HG03175 (cell line): ENCODE results near the gene UBXN2A.

Experiments
- ATAC-seq: cut with Tn5 transposase; IDR thresholded peaks from one replicate; pipeline ENCODE4 v1.9.1; 2021; ENCODE audit warnings: mild to moderate bottlenecking, moderate library complexity; ENCODE audit not compliant: unreplicated experiment

UBXN2A gene

GRCh38 chr2:23939987-23940717 lies at the start of gene UBXN2A:
UBXN2A (plus strand) TSS chr2:23940463; CDS start chr2:23958315, 17,852 bp downstream.
- peak; percentile 79 for ATAC-seq

GRCh38 chr2:23900133-23900532 lies 40.1 kb upstream of the UBXN2A start:
- ATAC-seq: no peak

GRCh38 chr2:23900541-23901322 lies 39.5 kb upstream of the UBXN2A start:
- ATAC-seq: no peak

- ATAC-seq: no peak
Observed at GRCh38 chr2:23901966-23902846, 38.1 kb upstream of the UBXN2A start.

- ATAC-seq: no peak
Observed at GRCh38 chr2:23903034-23903433, 37.2 kb upstream of the UBXN2A start.

- ATAC-seq: no peak
Observed at GRCh38 chr2:23904215-23904614, 36.0 kb upstream of the UBXN2A start.

GRCh38 chr2:23904692-23905091 lies 35.6 kb upstream of the UBXN2A start:
- no peak for ATAC-seq

GRCh38 chr2:23905155-23905554 lies 35.1 kb upstream of the UBXN2A start:
- no peak for ATAC-seq

- no peak for ATAC-seq
Observed at GRCh38 chr2:23912054-23912453, 28.2 kb upstream of the UBXN2A start.

- ATAC-seq: no peak
Observed at GRCh38 chr2:23915327-23915726, 24.9 kb upstream of the UBXN2A start.

GRCh38 chr2:23916727-23917405 lies 23.4 kb upstream of the UBXN2A start:
- ATAC-seq: no peak

- ATAC-seq: no peak
Observed at GRCh38 chr2:23918837-23919489, 21.3 kb upstream of the UBXN2A start.

- ATAC-seq: no peak
Observed at GRCh38 chr2:23924589-23925359, 15.5 kb upstream of the UBXN2A start.

GRCh38 chr2:23925702-23926289 lies 14.5 kb upstream of the UBXN2A start:
- peak; percentile 68 for ATAC-seq

GRCh38 chr2:23926290-23926749 lies 13.9 kb upstream of the UBXN2A start:
- peak; percentile 34 for ATAC-seq

- peak; percentile 77 for ATAC-seq
Observed at GRCh38 chr2:23926750-23927571, 13.3 kb upstream of the UBXN2A start, which contains the start of gene ATAD2B. ATAD2B (minus strand) TSS chr2:23927123; CDS start chr2:23926770, 353 bp downstream.

GRCh38 chr2:23934259-23934658 lies 6.0 kb upstream of the UBXN2A start:
- ATAC-seq: no peak
